ENCODE measurements around the gene OR2Y1.

GRCh38 chr5:180769821-180770220 lies 30.0 kb upstream of the OR2Y1 start:
- TF ChIP-seq, protein P1, sequence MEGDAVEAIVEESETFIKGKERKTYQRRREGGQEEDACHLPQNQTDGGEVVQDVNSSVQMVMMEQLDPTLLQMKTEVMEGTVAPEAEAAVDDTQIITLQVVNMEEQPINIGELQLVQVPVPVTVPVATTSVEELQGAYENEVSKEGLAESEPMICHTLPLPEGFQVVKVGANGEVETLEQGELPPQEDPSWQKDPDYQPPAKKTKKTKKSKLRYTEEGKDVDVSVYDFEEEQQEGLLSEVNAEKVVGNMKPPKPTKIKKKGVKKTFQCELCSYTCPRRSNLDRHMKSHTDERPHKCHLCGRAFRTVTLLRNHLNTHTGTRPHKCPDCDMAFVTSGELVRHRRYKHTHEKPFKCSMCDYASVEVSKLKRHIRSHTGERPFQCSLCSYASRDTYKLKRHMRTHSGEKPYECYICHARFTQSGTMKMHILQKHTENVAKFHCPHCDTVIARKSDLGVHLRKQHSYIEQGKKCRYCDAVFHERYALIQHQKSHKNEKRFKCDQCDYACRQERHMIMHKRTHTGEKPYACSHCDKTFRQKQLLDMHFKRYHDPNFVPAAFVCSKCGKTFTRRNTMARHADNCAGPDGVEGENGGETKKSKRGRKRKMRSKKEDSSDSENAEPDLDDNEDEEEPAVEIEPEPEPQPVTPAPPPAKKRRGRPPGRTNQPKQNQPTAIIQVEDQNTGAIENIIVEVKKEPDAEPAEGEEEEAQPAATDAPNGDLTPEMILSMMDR (IDR thresholded peaks at IDR 0.05) = no peak
- TF ChIP-seq POLR2A (IDR thresholded peaks at IDR 0.05) = no peak
